Esophagus muscularis mucosa (tissue), 4 donors: ENCODE data around the gene PAX1. TPM values are rescaled to one million over a fixed set of nuclear protein-coding genes. Genes with fewer than 3 reads are reported as not detected.

Source experiments
- DNase-seq: peaks from one replicate; pipeline ENCODE4 v3.0.0-alpha.2; 2017; ENCODE audit errors: extremely low spot score
- H3K27ac ChIP-seq, 4 donors: fragments of 200-600 bp; sonication (generic); replicated peaks in 1 of 4; 1 replicate in 3 of 4; 2 replicates in 1 of 4; pipeline ENCODE4 v1.5.1; 2016 to 2019; ENCODE audit warnings: mild to moderate bottlenecking in 1 of 4
- H3K27me3 ChIP-seq, 4 donors: fragments of 200-600 bp; sonication (generic); one replicate each; pipeline versions ENCODE4 v1.5.1 to v1.6.0; 2016 to 2019
- H3K36me3 ChIP-seq, 4 donors: fragments of 200-600 bp; sonication (generic); one replicate each; pipeline ENCODE4 v1.5.1; 2016 to 2019
- H3K4me1 ChIP-seq, 4 donors: fragments of 200-600 bp; sonication (generic); one replicate each; pipeline ENCODE4 v1.5.1; 2016 to 2019
- H3K4me3 ChIP-seq, 4 donors: fragments of 200-600 bp; sonication (generic); 1 replicate in 2 of 4; 2 replicates in 2 of 4; pipeline ENCODE4 v1.5.1; 2016 to 2019; ENCODE audit warnings: mild to moderate bottlenecking in 4 of 4, moderate library complexity in 1 of 4
- H3K9me3 ChIP-seq, 4 donors: fragments of 200-600 bp; sonication (generic); 1 replicate in 3 of 4; 2 replicates in 1 of 4; pipeline ENCODE4 v1.5.1; 2016 to 2019
- EP300 ChIP-seq: sonication (generic); formaldehyde crosslinking; IDR thresholded peaks from one replicate; pipeline ENCODE4 v1.6.1; 2017; ENCODE audit warnings: antibody characterized with exemption
- POLR2A ChIP-seq: fragments of 450-650 bp; IDR thresholded peaks from one replicate; pipeline ENCODE4 v1.6.1; 2017; ENCODE audit warnings: antibody characterized with exemption, moderate library complexity, mild to moderate bottlenecking, low read depth
- POLR2AphosphoS5 ChIP-seq, 2 donors: sonication (generic); formaldehyde crosslinking; IDR thresholded peaks; one replicate each; pipeline ENCODE4 v1.6.1; 2017; ENCODE audit warnings: antibody characterized with exemption in 2 of 2
- WGBS: methylation state at CpG from one replicate; pipeline ENCODE4 v1.1.5; 2018; 5-methylcytosine and 5-hydroxymethylcytosine counted together
- intact Hi-C: fragments of 100-400 bp; cut with DNase I; formaldehyde crosslinking; loops from one replicate; pipeline ENCODE4 v1.15.1; 2023
- total RNA-seq, 4 donors: library from RNA; depleted of rRNA; stranded (reverse); fragments of >200 nt; gene quantifications; one replicate each; pipeline versions ENCODE4 v1.1.0 to v1.2.1, GENCODE V29; 2016
- TF ChIP-seq, protein P1 (sequence below), 3 experiments: fragments of 200-600 bp in 2 of 3; fragments of 450-650 bp in 1 of 3; sonication (generic) in 2 of 3; IDR thresholded peaks; one replicate each; pipeline ENCODE4 v1.5.1; 2017 to 2019; ENCODE audit warnings: antibody characterized with exemption in 3 of 3, mild to moderate bottlenecking in 2 of 3, moderate library complexity in 1 of 3

The PAX1 gene
- total RNA-seq, 4 donors from 2014 or later = not detected

DNA sequence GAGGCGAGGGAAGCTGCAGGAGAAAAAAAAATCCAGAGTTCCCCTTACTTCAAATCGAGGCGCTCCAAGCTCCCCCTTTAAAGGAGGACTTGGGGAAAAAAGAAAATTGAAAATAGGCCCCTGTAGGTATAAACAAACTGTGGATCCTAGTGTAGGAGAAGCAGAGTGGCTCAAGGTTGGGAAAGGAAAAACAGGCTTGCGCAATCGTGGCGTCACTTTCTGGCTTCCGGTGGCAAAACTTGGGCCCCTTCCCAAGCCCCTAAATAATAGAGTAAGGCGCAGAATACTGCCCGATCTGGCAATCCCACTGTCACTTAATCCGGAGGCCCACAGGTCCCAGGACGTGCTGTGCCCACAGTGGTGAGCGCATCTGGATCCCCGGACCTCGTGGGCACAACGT, 8.0 kb downstream of the PAX1 start:
- DNase-seq = no peak
- peaks cover 0 to 96% (median 20%) of the 10 kb centered on the region in 4 donors for H3K27me3 ChIP-seq
- H3K4me1 ChIP-seq = peaks cover 0 to 16% (median 8%) of the 10 kb centered on the region in 4 donors
- no peak overlapping the region for H3K4me3 ChIP-seq
- intact Hi-C loops = no loop called here
- WGBS = 0% methylated on average over 8 of the region's 15 CpGs
- H3K27ac ChIP-seq = no peak overlapping the region
- TF ChIP-seq POLR2AphosphoS5 (IDR thresholded peaks at IDR 0.05) (no peak), EP300 (no peak), POLR2A (no peak)
- TF ChIP-seq, protein P1, sequence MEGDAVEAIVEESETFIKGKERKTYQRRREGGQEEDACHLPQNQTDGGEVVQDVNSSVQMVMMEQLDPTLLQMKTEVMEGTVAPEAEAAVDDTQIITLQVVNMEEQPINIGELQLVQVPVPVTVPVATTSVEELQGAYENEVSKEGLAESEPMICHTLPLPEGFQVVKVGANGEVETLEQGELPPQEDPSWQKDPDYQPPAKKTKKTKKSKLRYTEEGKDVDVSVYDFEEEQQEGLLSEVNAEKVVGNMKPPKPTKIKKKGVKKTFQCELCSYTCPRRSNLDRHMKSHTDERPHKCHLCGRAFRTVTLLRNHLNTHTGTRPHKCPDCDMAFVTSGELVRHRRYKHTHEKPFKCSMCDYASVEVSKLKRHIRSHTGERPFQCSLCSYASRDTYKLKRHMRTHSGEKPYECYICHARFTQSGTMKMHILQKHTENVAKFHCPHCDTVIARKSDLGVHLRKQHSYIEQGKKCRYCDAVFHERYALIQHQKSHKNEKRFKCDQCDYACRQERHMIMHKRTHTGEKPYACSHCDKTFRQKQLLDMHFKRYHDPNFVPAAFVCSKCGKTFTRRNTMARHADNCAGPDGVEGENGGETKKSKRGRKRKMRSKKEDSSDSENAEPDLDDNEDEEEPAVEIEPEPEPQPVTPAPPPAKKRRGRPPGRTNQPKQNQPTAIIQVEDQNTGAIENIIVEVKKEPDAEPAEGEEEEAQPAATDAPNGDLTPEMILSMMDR (IDR thresholded peaks at IDR 0.05) = no peak
- no peaks in the 10 kb centered on the region for H3K36me3 ChIP-seq
- no peaks in the 10 kb centered on the region for H3K9me3 ChIP-seq

DNA sequence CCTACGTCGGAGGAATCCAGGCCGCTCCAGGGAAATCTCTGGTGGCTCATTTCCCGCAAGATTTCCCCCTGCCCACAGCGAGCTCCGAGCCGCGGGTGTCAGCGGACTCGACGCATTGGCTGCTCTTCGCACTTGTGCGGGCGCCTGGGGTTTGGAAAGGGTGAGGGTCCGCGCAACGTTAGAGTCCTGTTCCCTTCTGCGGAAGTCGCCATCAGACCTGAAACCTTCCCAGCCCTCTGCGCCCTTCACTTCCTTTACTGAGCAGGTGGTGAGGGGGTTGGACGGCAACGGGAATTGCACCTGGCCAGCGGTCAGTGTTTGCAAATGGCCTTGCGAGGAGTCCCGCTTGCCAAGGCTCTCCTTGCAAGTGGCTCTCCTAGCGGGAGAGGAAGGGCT, 8.4 kb downstream of the PAX1 start:
- no peak for DNase-seq
- WGBS = 7% methylated on average over 17 of the region's 26 CpGs
- TF ChIP-seq, protein P1 (IDR thresholded peaks at IDR 0.05) = no peak
- TF ChIP-seq POLR2A (no peak), POLR2AphosphoS5 (IDR thresholded peaks at IDR 0.05) (no peak), EP300 (no peak)
- H3K36me3 ChIP-seq = no peaks in the 10 kb centered on the region
- peaks cover 0 to 95% (median 20%) of the 10 kb centered on the region in 4 donors for H3K27me3 ChIP-seq
- H3K9me3 ChIP-seq = no peaks in the 10 kb centered on the region
- no peak overlapping the region for H3K4me3 ChIP-seq
- H3K27ac ChIP-seq = no peak overlapping the region
- intact Hi-C loops = no loop called here
- H3K4me1 ChIP-seq = peaks cover 0 to 16% (median 7%) of the 10 kb centered on the region in 4 donors

DNA sequence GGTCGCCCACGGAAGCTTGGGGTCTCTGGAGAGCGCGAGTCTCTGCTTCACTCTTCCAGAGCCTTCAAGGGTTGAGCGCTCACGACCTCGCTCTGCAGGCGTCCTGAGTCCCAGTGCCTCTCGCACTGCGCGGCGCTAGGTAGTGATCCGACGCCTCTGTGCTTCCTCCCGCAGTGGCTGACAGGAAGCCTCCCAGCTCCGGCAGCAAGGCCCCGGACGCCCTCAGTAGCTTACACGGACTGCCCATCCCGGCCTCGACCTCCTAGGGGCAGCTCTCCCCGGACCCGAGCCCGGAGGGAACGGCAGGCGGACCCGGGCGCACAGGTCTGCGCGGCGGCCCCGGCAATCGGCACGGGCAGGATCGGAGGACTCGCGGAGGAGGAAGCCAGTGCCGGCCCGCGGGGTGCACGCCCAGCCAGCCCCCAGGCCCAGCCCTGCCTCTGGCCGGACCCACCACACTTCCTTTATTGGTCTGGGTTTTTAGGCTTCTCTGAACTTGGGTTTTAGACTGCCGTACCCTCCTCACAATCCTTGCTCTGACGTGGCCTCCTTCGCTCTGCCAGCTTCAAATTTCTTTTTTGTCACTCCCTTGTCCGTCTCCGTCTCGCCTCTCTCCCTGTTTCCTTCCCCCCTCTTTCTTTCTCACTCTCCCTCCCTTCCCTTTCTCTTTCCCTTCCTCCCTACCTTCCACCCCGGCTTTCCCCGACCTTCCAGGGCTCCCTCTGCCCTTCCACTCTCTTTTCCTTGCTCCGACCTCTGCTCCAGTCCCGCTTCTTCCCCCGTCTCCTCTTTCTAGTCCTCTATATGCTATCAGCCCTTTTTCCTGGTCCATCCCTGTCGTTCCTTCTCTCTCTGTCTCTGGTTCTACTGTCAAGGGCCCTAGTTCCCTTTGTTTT, 9.1 kb downstream of the PAX1 start:
- DNase-seq = no peak
- under 1% methylated on average over 53 of the region's 54 CpGs for WGBS
- no peaks in the 10 kb centered on the region for H3K36me3 ChIP-seq
- intact Hi-C loops = loop anchor here (5.0 kb wide), 1 partner anchor 598 kb away; no protein-coding TSS in a partner anchor
- H3K27me3 ChIP-seq = peaks cover 0 to 89% (median 17%) of the 10 kb centered on the region in 4 donors
- H3K27ac ChIP-seq = no peak overlapping the region
- TF ChIP-seq, protein P1 (IDR thresholded peaks at IDR 0.05) = no peak
- TF ChIP-seq POLR2AphosphoS5 (IDR thresholded peaks at IDR 0.05) (no peak), POLR2A (no peak), EP300 (no peak)
- H3K4me3 ChIP-seq = no peak overlapping the region
- no peaks in the 10 kb centered on the region for H3K9me3 ChIP-seq
- H3K4me1 ChIP-seq = peaks cover 0 to 14% (median 6%) of the 10 kb centered on the region in 4 donors

DNA sequence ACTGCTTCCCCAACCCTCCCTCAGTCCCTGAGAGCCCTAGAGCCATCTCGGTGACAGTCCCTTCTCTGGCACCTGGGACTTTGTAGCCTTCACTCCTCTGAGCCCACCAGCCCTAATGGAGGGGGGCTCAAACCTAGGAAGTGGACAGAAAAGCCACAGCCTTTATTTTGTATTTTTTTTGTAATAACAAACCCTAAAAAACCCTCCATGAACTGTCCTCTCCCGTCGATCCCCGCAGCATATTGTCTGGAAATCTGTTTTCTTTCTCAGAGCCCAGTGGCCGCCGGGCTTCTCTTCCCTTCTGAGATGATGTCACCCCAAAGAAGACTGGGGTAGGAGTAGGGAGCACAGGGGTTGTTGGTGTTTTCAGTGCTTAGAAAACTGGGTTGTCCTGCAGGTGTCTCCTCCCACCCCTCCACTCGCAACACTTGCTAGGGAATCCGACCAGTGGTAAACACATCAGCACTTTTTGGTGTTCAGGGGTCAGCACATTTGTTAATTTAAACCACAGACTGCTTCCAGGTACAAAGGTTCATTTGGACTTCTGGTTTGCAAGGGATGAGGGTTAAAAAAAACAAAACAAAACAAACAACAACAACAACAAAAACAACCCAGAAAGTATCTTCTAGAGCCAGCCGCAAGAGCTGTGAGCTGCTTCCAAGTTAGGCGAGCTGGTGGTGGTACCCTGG, 9.9 kb downstream of the PAX1 start:
- no peak overlapping the region for H3K4me3 ChIP-seq
- intact Hi-C loops = loop anchor here (5.0 kb wide), 1 partner anchor 597 kb away; no protein-coding TSS in a partner anchor
- no peak for DNase-seq
- 4% methylated on average over 10 of the region's 10 CpGs for WGBS
- TF ChIP-seq EP300 (no peak), POLR2A (no peak), POLR2AphosphoS5 (IDR thresholded peaks at IDR 0.05) (no peak)
- TF ChIP-seq, protein P1 (IDR thresholded peaks at IDR 0.05) = no peak
- no peaks in the 10 kb centered on the region for H3K9me3 ChIP-seq
- no peaks in the 10 kb centered on the region for H3K36me3 ChIP-seq
- peaks cover 0 to 81% (median 17%) of the 10 kb centered on the region in 4 donors for H3K27me3 ChIP-seq
- peaks cover 0 to 14% (median 5%) of the 10 kb centered on the region in 4 donors for H3K4me1 ChIP-seq
- H3K27ac ChIP-seq = no peak overlapping the region
